HUES48 (cell line): Measurements from ENCODE around the gene LST1.
"Not testable (repeated sequence)": the region's sequence is repeated elsewhere in the genome, so short reads cannot be mapped to it uniquely, and the experiment has no call there.

Experiments
- H3K27ac ChIP-seq: one replicate; pipeline ENCODE4 v1.7.0; 2013; ENCODE audit warnings: low read depth, low read length, inconsistent platforms
- H3K27me3 ChIP-seq: 2 replicates; pipeline ENCODE4 v1.6.1; 2013; ENCODE audit warnings: mild to moderate bottlenecking, low read length; ENCODE audit not compliant: control insufficient read depth, insufficient read depth
- H3K36me3 ChIP-seq: 2 replicates; pipeline ENCODE4 v1.6.1; 2013; ENCODE audit warnings: low read length; ENCODE audit not compliant: control insufficient read depth, insufficient read depth
- H3K4me1 ChIP-seq: 2 replicates; pipeline ENCODE4 v1.6.1; 2013; ENCODE audit warnings: mild to moderate bottlenecking, low read length; ENCODE audit not compliant: control insufficient read depth, insufficient read depth
- H3K4me3 ChIP-seq: 2 replicates; pipeline ENCODE4 v1.5.1; 2013; ENCODE audit warnings: mild to moderate bottlenecking, low read depth, low read length
- H3K9ac ChIP-seq: 2 replicates; pipeline ENCODE4 v1.6.1; 2013; ENCODE audit warnings: mild to moderate bottlenecking, low read depth, low read length, moderate library complexity
- H3K9me3 ChIP-seq: 2 replicates; pipeline ENCODE4 v1.6.1; 2013; ENCODE audit warnings: low read length; ENCODE audit not compliant: control insufficient read depth, insufficient read depth

LST1 gene

DNA sequence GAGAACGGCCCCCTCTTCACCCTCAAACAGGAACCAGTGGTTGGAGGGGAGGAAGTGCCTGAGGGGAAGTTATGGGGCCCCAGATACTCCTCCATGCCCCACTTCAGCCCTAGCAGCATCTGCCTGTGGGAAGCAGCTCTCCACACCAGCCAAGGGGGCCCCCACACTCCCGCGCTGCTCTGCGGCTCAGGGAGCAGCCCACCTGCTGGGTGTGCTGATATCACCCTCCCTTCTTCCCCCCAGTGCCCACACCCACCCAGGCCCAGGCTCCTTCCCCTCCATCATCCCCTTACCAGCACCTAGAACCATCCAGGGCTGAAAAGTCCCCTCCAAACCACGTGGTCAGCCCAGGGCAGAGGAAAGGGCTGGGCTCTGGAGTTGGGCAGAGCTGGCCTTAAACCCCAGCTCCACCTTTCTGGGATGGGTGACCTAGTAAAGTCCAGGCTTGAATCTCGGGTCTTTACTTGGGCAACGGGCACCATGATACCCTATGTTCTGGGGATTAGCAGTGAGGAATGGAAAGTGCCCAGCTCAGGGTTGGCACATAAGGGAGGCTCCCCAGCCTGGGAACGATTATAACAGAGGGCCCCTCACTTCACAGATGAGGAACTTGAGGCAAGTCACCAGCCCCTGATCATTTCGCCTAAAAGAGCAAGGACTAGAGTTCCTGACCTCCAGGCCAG lies 663 bp downstream of the LST1 start:
- Histone ChIP-seq H3K4me1 (peaks cover 6% of the 10 kb centered on the region), H3K9me3 (no peaks in the 10 kb centered on the region), H3K27me3 (peaks cover 6% of the 10 kb centered on the region; the same call in 1 of the 2 replicates), H3K27ac (no peak overlapping the region), H3K9ac (no peak overlapping the region), H3K36me3 (no peaks in the 10 kb centered on the region), H3K4me3 (no peak overlapping the region)

DNA sequence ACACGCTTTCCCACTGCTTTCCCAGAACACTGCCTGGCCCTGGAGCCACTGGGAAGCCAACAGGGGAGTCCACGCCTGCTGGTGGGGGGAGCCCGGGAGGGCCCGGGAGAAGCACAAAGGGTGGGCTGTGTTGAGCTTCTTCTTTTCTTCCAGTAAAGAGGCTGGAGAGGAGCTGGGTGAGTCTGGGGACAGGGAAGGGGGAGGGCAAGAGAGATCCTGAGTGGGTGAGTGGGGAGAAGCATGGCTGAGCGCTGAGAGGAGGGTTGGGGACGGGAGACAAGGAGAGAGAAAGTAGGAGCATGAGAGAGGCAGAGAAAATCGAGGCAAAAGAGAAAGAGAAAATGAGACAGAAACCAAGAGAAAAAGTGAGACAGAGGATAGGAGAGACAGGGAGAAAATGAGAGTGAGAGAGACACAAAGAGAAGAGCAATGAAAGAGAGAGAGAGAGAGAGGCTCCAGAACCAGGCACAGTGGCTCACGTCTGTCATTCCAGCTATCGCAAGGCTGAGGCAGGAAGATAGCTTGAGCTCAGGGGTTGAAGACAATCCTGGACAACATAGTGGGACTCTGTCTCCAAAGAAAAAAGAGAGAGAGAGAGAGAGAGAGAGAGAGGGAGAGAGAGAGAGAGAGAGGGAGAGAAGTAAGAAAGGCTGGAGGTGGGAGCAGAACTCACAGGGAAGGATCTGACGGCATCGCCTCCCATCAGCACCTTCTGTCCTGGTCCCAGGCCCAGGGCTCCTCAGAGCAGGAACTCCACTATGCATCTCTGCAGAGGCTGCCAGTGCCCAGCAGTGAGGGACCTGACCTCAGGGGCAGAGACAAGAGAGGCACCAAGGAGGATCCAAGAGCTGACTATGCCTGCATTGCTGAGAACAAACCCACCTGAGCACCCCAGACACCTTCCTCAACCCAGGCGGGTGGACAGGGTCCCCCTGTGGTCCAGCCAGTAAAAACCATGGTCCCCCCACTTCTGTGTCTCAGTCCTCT lies 2.0 kb downstream of the LST1 start:
- Histone ChIP-seq H3K9me3 (no peaks in the 10 kb centered on the region), H3K4me1 (no peaks in the 10 kb centered on the region), H3K27ac (no peak overlapping the region), H3K9ac (no peak overlapping the region), H3K4me3 (no peak overlapping the region), H3K27me3 (no peaks in the 10 kb centered on the region), H3K36me3 (no peaks in the 10 kb centered on the region)

DNA sequence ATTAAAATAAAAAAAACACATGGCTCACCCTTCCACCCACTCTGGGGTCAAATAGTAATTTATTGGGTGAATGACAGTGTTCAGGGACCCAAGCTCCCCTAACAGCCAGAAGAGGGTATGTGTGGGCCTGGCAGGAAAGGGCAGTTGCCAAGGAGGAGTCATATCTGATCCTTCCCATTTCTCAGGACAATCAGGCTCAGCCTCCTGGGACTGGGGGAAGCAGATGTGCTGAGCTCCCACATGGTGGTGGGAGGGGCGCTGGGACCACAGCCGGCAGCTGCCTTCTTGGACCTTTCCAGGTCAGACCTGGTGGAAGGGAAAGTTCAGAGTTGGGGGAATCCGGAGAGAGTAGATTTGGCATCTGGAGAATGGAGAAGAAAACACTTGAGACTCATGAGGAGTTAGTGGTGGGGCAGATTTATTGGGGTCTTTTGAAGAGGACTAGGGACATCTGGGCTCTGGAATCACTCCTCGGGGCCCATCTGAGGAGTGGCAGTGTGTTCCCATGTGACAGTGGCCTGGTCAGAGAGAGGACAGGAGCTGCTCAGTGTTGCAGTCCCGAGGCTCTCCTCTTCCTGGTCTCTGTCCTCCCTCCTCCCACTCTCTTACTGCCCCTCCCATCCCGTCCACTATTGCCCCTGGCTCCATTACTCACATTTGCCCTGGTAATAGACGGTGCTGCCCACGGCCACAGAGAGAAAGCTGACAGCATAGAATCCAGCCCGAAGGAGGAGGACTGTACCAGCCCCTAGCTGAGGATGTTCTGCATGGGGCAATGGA lies 3.0 kb downstream of the LST1 start:
- H3K4me1 ChIP-seq, result no peaks in the 10 kb centered on the region
- no peak overlapping the region for H3K27ac ChIP-seq
- no peak overlapping the region for H3K4me3 ChIP-seq
- no peaks in the 10 kb centered on the region for H3K36me3 ChIP-seq
- H3K9ac ChIP-seq, result no peak overlapping the region
- no peaks in the 10 kb centered on the region for H3K9me3 ChIP-seq
- H3K27me3 ChIP-seq, result no peaks in the 10 kb centered on the region

DNA sequence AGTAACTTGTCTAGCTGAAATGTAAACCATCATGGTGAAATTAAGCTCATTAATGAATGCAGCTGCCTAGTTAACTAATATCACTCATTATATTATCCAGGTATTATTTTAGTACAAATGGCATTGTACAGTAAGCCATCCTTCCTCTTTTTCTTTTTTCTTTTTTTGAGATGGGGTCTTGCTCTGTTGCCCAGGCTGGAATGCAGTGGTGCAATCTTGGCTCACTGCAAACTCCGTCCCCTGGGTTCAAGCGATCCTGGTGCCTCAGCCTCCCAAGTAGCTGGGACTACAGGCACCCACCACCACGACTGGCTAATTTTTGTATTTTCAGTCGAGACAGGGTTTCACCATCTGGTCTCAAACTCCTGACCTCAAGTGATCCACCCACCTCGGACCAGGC lies 4.6 kb downstream of the LST1 start:
- not testable (repeated sequence) for H3K9ac ChIP-seq, H3K4me1 ChIP-seq, H3K36me3 ChIP-seq, H3K27ac ChIP-seq, H3K9me3 ChIP-seq, H3K4me3 ChIP-seq, H3K27me3 ChIP-seq

DNA sequence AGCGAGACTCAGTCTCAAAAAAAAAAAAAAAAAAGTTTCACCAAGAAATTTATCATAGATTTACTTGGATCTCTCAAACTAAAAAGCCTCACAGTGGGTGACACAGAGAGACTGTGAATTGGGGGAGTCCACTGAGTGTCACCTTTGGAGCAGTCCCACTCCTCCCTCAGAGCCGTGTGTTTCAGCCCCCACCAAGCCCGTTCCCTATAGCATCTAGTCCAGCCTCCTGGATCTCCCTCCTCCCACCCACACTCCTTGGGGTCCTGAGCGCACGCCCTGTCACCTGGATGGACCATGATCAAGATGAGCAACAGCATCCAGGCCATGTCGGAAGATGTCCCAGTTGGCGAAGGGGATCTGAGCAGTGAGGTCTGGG lies 6.3 kb downstream of the LST1 start:
- Histone ChIP-seq H3K9me3 (no peaks in the 10 kb centered on the region), H3K4me3 (no peak overlapping the region), H3K36me3 (no peaks in the 10 kb centered on the region), H3K27me3 (no peaks in the 10 kb centered on the region), H3K4me1 (no peaks in the 10 kb centered on the region), H3K27ac (no peak overlapping the region), H3K9ac (no peak overlapping the region)

DNA sequence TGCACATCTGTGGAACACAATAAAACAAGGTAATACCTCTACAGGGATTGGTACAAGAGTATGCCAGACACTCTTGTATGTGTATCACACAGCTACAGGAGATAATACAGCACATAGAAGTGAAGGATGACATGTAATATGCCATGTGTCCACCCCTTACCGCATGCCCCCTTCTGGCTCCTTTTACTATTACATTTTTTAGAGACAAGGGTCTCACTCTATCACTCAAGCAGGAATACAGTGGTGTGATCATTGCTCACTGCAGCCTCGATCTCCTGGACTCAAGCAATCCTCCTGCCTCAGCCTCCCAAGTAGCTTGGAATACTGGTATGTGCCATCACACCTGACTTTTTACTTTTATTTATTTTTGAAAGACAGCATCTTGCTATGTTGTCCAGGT lies 10.9 kb downstream of the LST1 start:
- no peak overlapping the region for H3K4me3 ChIP-seq
- H3K9me3 ChIP-seq, result no peaks in the 10 kb centered on the region

DNA sequence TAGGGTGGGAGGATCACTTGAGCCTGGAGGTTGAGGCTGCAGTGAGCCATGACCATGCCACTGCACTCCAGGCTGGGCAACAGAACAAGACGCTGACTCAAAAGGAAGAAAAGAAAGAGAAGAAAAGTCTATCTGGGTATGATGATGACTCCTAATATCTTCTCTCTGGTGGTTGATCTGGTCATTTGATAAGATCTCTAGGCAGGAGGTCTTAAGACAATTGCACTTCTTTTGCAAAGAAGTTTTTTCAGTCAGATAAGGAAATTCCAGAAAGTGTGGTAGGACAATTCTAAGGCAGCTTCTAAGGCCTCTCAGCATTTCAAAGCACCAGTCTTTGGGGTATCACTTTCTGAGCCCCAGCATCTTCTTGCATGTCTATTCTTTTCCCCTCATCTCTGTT lies 21.2 kb downstream of the LST1 start:
- Histone ChIP-seq H3K4me3 (no peak overlapping the region), H3K27me3 (no peaks in the 10 kb centered on the region), H3K9me3 (no peaks in the 10 kb centered on the region), H3K9ac (no peak overlapping the region), H3K4me1 (no peaks in the 10 kb centered on the region), H3K36me3 (no peaks in the 10 kb centered on the region), H3K27ac (no peak overlapping the region)

More for the DNA sequence above, 10.9 kb downstream of the LST1 start:
- Histone ChIP-seq H3K27me3 (no peaks in the 10 kb centered on the region), H3K27ac (no peak overlapping the region), H3K4me1 (no peaks in the 10 kb centered on the region), H3K9ac (no peak overlapping the region), H3K36me3 (no peaks in the 10 kb centered on the region)

DNA sequence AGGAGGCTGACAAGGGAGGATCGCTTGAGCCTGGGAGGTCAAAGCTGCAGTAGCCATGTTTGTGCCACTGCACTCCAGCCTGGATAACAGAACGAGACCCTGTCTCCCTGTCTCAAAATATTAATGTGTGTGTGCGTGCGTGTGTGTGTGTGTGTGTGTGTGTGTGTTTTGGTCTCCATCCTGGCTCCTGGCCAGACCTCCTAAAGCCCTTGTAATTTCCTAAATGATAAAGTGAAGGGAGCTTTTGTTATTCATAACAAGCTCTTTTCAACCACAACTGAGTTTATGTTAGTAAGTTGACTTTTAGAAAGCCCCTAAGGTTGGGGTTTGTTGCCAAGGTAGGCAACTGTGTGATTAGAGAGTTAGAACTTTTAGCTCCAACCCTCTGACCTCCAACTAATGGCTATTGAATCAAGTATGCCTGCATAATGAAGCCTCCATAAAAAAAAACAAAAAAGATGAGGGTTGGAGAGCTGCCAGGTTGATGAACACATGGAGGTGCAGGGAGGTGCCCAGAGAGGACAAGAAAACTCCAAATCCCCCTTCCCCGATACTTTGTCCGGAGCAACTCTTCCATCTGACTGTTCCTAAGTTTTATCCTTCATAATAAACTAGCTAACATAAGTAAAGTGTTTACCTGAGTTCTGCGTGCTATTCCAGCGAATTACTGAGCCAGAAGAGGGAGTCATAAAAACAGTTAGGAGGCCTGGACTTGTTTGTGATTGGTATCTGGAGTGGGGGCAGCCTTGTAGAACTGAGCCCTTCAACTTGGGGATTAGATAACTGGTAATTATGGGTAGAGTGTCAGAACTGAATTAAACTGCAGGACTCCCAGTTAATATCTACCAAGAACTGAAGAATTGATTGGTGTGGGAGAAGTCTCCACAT lies 23.7 kb downstream of the LST1 start:
- H3K27ac ChIP-seq, result no peak overlapping the region
- no peaks in the 10 kb centered on the region for H3K4me1 ChIP-seq
- H3K36me3 ChIP-seq, result no peaks in the 10 kb centered on the region
- no peaks in the 10 kb centered on the region for H3K9me3 ChIP-seq
- no peak overlapping the region for H3K9ac ChIP-seq
- no peak overlapping the region for H3K4me3 ChIP-seq
- no peaks in the 10 kb centered on the region for H3K27me3 ChIP-seq

DNA sequence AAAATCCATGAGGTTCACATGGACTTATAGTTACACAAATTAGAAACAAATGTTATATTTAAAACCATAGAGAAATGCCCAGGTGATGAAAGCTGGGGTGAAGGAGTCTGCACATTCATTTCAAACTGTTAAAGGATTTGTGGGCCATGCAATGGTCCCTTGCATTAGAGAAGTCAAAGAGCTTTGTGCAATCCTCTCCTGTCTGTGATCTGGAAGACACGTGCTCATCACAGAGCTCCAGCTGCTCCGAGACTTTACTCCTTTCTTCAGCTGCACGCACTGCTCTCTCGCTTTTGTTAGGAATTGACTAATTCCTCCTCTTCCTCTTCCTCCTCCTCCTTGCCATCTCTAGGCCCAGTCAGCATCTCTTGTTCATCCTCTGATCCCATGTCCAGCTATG lies 24.9 kb downstream of the LST1 start:
- H3K9ac ChIP-seq, result no peak overlapping the region
- no peaks in the 10 kb centered on the region for H3K9me3 ChIP-seq
- H3K36me3 ChIP-seq, result no peaks in the 10 kb centered on the region
- H3K27ac ChIP-seq, result no peak overlapping the region
- H3K27me3 ChIP-seq, result no peaks in the 10 kb centered on the region
- no peak overlapping the region for H3K4me3 ChIP-seq
- H3K4me1 ChIP-seq, result no peaks in the 10 kb centered on the region

DNA sequence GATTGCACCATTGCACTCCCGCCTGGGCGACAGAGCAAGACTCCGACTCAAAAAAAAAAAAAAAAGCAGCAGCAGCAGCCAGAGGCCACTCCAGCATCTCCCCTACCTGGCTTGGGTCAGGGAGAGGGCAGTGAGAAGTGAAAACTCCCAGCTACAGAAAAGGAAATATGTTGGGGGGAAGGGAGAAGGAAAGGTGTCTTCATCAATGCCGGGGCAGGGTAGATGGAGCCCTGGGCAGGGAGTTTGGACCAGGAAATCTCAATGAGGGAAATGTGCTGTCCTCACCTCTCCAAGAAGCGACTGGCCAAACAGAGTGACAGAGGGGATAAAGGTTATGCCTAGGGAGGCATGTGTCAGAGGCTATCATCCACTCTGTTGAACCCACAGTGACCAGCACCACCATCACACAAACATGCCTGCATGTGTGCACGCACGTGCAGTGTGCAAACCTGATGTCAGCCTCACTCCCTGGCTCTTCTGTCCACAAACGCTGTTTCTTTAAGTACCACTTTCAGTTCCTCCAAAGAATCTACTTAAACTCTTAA lies 28.1 kb downstream of the LST1 start:
- Histone ChIP-seq H3K4me3 (no peak overlapping the region), H3K9ac (no peak overlapping the region), H3K27me3 (no peaks in the 10 kb centered on the region), H3K27ac (no peak overlapping the region), H3K4me1 (no peaks in the 10 kb centered on the region), H3K9me3 (no peaks in the 10 kb centered on the region), H3K36me3 (no peaks in the 10 kb centered on the region)
